ENCODE data around the gene DPH1.

GRCh38 chr17:2060681-2061440, 30.9 kb downstream of the DPH1 start:
- TF ChIP-seq CTCF (IDR thresholded peaks at IDR 0.05; ENCODE audit: low read depth, low read length, missing input control) (no peak), TAF1 (conservative IDR thresholded peaks at IDR 0.05) (no peak), RAD21 (IDR thresholded peaks at IDR 0.05) (no peak), FOXA1 (IDR thresholded peaks at IDR 0.05) (no peak), RXRA (IDR thresholded peaks at IDR 0.05) (no peak), ZBTB33 (IDR thresholded peaks at IDR 0.05) (no peak)

Data from liver (tissue), 3 donors.